Karpas-422 (cell line): Measurements from ENCODE around the gene ADGRL1. TPM values are rescaled to one million over a fixed set of nuclear protein-coding genes. Genes with fewer than 3 reads are reported as not detected.
"Not testable (repeated sequence)": the region's sequence is repeated elsewhere in the genome, so short reads cannot be mapped to it uniquely, and the experiment has no call there.

Experiments used
- DNase-seq: peaks from one replicate; pipeline ENCODE4 v3.0.0-alpha.2; 2015
- H2AFZ ChIP-seq: fragments of 200-600 bp; sonication (generic); 2 replicates; pipeline ENCODE4 v1.6.1; 2014; ENCODE audit warnings: antibody characterized with exemption, low read length, mixed read lengths
- H3K27ac ChIP-seq: fragments of 200-600 bp; sonication (generic); 2 replicates; pipeline ENCODE4 v1.5.1; 2014; ENCODE audit warnings: mild to moderate bottlenecking, low read length, moderate library complexity
- H3K27me3 ChIP-seq: fragments of 200-600 bp; sonication (generic); 2 replicates; pipeline ENCODE4 v1.6.1; 2014; ENCODE audit warnings: low read length, mixed read lengths
- H3K36me3 ChIP-seq: fragments of 200-600 bp; sonication (generic); 2 replicates; pipeline ENCODE4 v1.6.1; 2014; ENCODE audit warnings: low read length, mixed read lengths; ENCODE audit not compliant: insufficient read depth
- H3K4me1 ChIP-seq: fragments of 200-600 bp; sonication (generic); 2 replicates; pipeline ENCODE4 v1.6.1; 2014; ENCODE audit warnings: mild to moderate bottlenecking, low read length, mixed read lengths
- H3K4me2 ChIP-seq: fragments of 200-600 bp; sonication (generic); 2 replicates; pipeline ENCODE4 v1.6.1; 2014; ENCODE audit warnings: low read length, low read depth, mild to moderate bottlenecking; ENCODE audit not compliant: poor library complexity, severe bottlenecking
- H3K4me3 ChIP-seq: fragments of 200-600 bp; sonication (generic); 2 replicates; pipeline ENCODE4 v1.5.1; 2014; ENCODE audit warnings: mild to moderate bottlenecking, antibody characterized with exemption, low read length, mixed read lengths
- H3K79me2 ChIP-seq: fragments of 200-600 bp; sonication (generic); 2 replicates; pipeline ENCODE4 v1.6.1; 2014; ENCODE audit warnings: mild to moderate bottlenecking, low read length, mixed read lengths
- H3K9ac ChIP-seq: fragments of 200-600 bp; sonication (generic); 2 replicates; pipeline ENCODE4 v1.6.0; 2014; ENCODE audit warnings: low read length
- H3K9me2 ChIP-seq: fragments of 200-600 bp; sonication (generic), shearing (Covaris generic); replicated peaks from 2 replicates; pipeline ENCODE4 v1.6.0; 2014; ENCODE audit warnings: mild to moderate bottlenecking, low read length, moderate library complexity; ENCODE audit not compliant: insufficient read depth
- H3K9me3 ChIP-seq: fragments of 300-700, 200-600 bp; sonication (generic); 2 replicates; pipeline ENCODE4 v1.6.1; 2014; ENCODE audit warnings: low read length, mixed read lengths
- H4K20me1 ChIP-seq: fragments of 200-600 bp; sonication (generic); 2 replicates; pipeline ENCODE4 v1.6.1; 2014; ENCODE audit warnings: mild to moderate bottlenecking, antibody characterized with exemption, low read length, low read depth; ENCODE audit not compliant: insufficient read depth
- total RNA-seq: library from RNA; depleted of rRNA; stranded (reverse); fragments of >200 nt; shearing (Covaris generic); gene quantifications from 2 replicates; pipeline ENCODE4 v1.2.3, GENCODE V29; 2014; ENCODE audit warnings: low replicate concordance

Gene ADGRL1
- total RNA-seq, 1 experiment from 2014 or later, result 1.2 TPM

GRCh38 chr19:14226498-14226897 lies 20.5 kb upstream of the ADGRL1 start:
- not testable (repeated sequence) for H3K36me3 ChIP-seq, DNase-seq

DNA sequence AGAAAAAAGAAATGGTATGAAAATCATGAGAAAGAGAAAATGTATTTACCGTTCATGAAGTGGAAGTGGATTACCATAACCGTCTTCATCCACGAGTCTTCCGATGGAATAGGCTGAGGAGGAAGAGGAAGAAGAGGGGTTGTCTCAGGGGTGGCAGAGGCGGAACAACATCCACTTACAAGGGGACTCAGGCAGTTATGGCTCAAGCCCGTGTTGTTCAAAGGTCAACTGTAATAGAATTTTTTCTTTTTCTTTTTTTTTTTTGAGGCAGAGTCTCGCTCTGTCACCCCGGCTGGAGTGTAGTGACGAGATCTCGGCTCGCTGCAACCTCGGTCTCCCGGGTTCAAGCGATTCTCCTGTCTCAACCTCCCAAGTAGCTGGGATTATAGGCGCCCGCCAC lies 16.9 kb upstream of the ADGRL1 start:
- Histone ChIP-seq H3K4me1 (no peaks in the 10 kb centered on the region), H3K27ac (no peak overlapping the region), H3K9me2 (no peaks in the 10 kb centered on the region), H3K9me3 (no peaks in the 10 kb centered on the region), H3K36me3 (no peaks in the 10 kb centered on the region), H3K4me3 (no peak overlapping the region), H4K20me1 (no peaks in the 10 kb centered on the region), H3K79me2 (no peaks in the 10 kb centered on the region), H3K27me3 (no peaks in the 10 kb centered on the region), H3K4me2 (no peak overlapping the region), H2AFZ (no peak overlapping the region), H3K9ac (no peak overlapping the region)
- no peak for DNase-seq

More at GRCh38 chr19:14226498-14226897, 20.5 kb upstream of the ADGRL1 start:
- H3K27me3 ChIP-seq, H2AFZ ChIP-seq, H3K9ac ChIP-seq, H3K4me3 ChIP-seq, H3K9me3 ChIP-seq, H3K4me1 ChIP-seq, H3K9me2 ChIP-seq, H4K20me1 ChIP-seq, H3K79me2 ChIP-seq, H3K27ac ChIP-seq, H3K4me2 ChIP-seq: not testable (repeated sequence)

DNA sequence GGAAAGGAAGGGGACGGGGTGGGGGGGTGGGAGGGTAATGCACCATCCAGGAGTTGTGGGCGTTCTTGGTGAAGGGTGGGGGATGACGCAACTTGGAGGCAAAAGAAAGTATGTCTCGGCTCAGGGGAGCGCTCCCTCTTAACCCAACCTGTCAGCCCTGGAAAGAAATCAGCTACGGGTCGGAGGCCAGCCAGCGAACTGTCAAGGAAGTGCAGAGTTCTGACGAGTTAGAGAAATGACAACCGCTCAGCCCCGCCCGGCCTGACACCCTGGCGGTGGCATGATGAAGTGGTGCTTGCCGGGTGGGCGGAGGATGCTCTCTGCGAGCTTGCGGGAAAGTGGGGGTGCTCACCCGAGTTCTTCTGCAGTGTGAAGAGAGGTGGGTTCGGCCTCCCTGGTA lies 15.4 kb upstream of the ADGRL1 start:
- H2AFZ ChIP-seq, H3K9me2 ChIP-seq, H4K20me1 ChIP-seq, H3K79me2 ChIP-seq, H3K27me3 ChIP-seq, H3K9me3 ChIP-seq, H3K36me3 ChIP-seq, H3K4me3 ChIP-seq, H3K27ac ChIP-seq, H3K4me2 ChIP-seq, H3K9ac ChIP-seq, H3K4me1 ChIP-seq: not testable (repeated sequence)
- DNase-seq, result peak; percentile 77

- H4K20me1 ChIP-seq, result no peaks in the 10 kb centered on the region
- H3K79me2 ChIP-seq, result no peaks in the 10 kb centered on the region
- no peaks in the 10 kb centered on the region for H3K4me1 ChIP-seq
- no peak for DNase-seq
- H2AFZ ChIP-seq, result no peak overlapping the region
- no peak overlapping the region for H3K9ac ChIP-seq
- no peaks in the 10 kb centered on the region for H3K27me3 ChIP-seq
- no peaks in the 10 kb centered on the region for H3K9me3 ChIP-seq
- H3K27ac ChIP-seq, result no peak overlapping the region
- H3K9me2 ChIP-seq, result no peaks in the 10 kb centered on the region
- H3K4me3 ChIP-seq, result no peak overlapping the region
- H3K4me2 ChIP-seq, result no peak overlapping the region
- no peaks in the 10 kb centered on the region for H3K36me3 ChIP-seq
These were observed 12.8 kb upstream of the ADGRL1 start for GRCh38 chr19:14218620-14219330.

DNA sequence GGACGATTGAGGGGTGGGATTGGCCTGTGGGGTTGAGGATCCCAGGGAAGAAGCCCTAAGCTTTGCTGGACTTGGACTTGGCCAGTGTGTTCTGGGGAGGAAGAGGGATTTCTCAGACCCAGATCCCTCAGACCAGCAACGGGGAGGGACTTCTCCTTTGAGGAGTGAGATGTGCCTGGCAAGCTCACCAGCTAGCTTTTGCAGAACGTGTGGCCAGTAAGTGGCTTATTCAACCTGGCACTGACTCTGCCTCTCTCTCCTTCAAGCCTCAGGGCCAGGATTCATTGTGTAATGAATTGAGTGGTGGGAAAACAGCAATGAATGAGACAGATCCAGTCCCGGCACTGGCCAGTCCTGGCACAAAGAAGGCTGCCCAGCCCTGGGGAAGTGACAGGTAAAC lies 11.9 kb upstream of the ADGRL1 start:
- not testable (repeated sequence) for DNase-seq, H3K27me3 ChIP-seq, H4K20me1 ChIP-seq, H3K9me3 ChIP-seq, H3K9ac ChIP-seq, H2AFZ ChIP-seq, H3K4me2 ChIP-seq, H3K79me2 ChIP-seq, H3K4me3 ChIP-seq, H3K27ac ChIP-seq, H3K9me2 ChIP-seq, H3K36me3 ChIP-seq, H3K4me1 ChIP-seq

GRCh38 chr19:14214580-14214979 lies 8.6 kb upstream of the ADGRL1 start:
- Histone ChIP-seq H3K9me2 (no peaks in the 10 kb centered on the region), H3K4me1 (no peaks in the 10 kb centered on the region), H3K4me3 (no peak overlapping the region), H3K9me3 (no peaks in the 10 kb centered on the region), H3K36me3 (no peaks in the 10 kb centered on the region), H3K9ac (no peak overlapping the region), H3K79me2 (no peaks in the 10 kb centered on the region), H3K4me2 (no peak overlapping the region), H3K27ac (no peak overlapping the region), H3K27me3 (no peaks in the 10 kb centered on the region), H2AFZ (no peak overlapping the region), H4K20me1 (no peaks in the 10 kb centered on the region)
- DNase-seq, result no peak

- DNase-seq, H2AFZ ChIP-seq, H3K79me2 ChIP-seq, H3K27ac ChIP-seq, H3K9ac ChIP-seq, H3K9me3 ChIP-seq, H4K20me1 ChIP-seq, H3K9me2 ChIP-seq, H3K4me2 ChIP-seq, H3K27me3 ChIP-seq, H3K4me3 ChIP-seq, H3K36me3 ChIP-seq, H3K4me1 ChIP-seq: not testable (repeated sequence)
These were observed 4.2 kb upstream of the ADGRL1 start for GRCh38 chr19:14210182-14210581.

DNA sequence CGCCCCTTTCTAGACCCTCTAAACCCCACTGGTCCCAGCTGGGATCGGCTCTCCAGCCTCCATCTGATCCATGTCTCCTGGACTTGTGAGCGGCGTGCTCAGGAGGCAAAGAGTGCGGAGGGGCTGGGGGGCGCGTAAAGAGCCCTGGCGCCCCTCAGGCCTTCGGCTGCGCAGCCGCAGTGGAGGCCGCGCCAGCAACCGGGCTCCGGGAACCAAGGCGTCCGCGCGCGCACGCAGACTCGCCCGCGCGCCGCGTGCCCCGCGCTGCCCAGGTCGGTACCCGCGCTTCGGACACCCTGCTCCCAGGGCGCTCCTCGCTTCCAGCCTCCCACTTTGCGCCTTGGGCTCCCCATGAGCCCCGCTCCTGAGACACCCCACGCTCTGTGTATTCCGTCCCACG lies 3.4 kb upstream of the ADGRL1 start:
- H3K27ac ChIP-seq, H3K4me2 ChIP-seq, H3K27me3 ChIP-seq, H3K79me2 ChIP-seq, H3K9me3 ChIP-seq, H3K9me2 ChIP-seq, DNase-seq, H3K4me3 ChIP-seq, H2AFZ ChIP-seq, H3K9ac ChIP-seq, H3K36me3 ChIP-seq, H4K20me1 ChIP-seq, H3K4me1 ChIP-seq: not testable (repeated sequence)

GRCh38 chr19:14208496-14208895 lies 2.5 kb upstream of the ADGRL1 start:
- H3K27ac ChIP-seq, H3K36me3 ChIP-seq, H2AFZ ChIP-seq, DNase-seq, H3K9me3 ChIP-seq, H3K79me2 ChIP-seq, H3K9me2 ChIP-seq, H3K9ac ChIP-seq, H3K4me2 ChIP-seq, H3K4me1 ChIP-seq, H3K27me3 ChIP-seq, H4K20me1 ChIP-seq, H3K4me3 ChIP-seq: not testable (repeated sequence)
